Testis (tissue), 2 donors: Measurements from ENCODE around the gene CENATAC.

ENCODE experiments used
- POLR2A ChIP-seq: fragments of 450-650 bp; IDR thresholded peaks from one replicate; pipeline ENCODE4 v1.6.1; 2017; ENCODE audit warnings: antibody characterized with exemption, mild to moderate bottlenecking, moderate library complexity
- TF ChIP-seq, protein P1 (sequence below), 3 experiments: fragments of 450-650 bp in 2 of 3; fragments of 200-600 bp in 1 of 3; sonication (generic) in 1 of 3; IDR thresholded peaks; one replicate each; pipeline ENCODE4 v1.5.1; 2016 to 2019; ENCODE audit warnings: antibody characterized with exemption in 3 of 3, mild to moderate bottlenecking in 2 of 3, moderate library complexity in 1 of 3

- TF ChIP-seq, protein P1, sequence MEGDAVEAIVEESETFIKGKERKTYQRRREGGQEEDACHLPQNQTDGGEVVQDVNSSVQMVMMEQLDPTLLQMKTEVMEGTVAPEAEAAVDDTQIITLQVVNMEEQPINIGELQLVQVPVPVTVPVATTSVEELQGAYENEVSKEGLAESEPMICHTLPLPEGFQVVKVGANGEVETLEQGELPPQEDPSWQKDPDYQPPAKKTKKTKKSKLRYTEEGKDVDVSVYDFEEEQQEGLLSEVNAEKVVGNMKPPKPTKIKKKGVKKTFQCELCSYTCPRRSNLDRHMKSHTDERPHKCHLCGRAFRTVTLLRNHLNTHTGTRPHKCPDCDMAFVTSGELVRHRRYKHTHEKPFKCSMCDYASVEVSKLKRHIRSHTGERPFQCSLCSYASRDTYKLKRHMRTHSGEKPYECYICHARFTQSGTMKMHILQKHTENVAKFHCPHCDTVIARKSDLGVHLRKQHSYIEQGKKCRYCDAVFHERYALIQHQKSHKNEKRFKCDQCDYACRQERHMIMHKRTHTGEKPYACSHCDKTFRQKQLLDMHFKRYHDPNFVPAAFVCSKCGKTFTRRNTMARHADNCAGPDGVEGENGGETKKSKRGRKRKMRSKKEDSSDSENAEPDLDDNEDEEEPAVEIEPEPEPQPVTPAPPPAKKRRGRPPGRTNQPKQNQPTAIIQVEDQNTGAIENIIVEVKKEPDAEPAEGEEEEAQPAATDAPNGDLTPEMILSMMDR (IDR thresholded peaks at IDR 0.05): no peak
- TF ChIP-seq POLR2A: no peak
Observed at GRCh38 chr11:119031912-119032280, 34.0 kb downstream of the CENATAC start.
